Right renal cortex interstitium (tissue), 3 donors: Measurements from ENCODE around the gene C5orf46. TPM values are rescaled to one million over a fixed set of nuclear protein-coding genes. Genes with fewer than 3 reads are reported as not detected.
"Not testable (repeated sequence)": the region's sequence is repeated elsewhere in the genome, so short reads cannot be mapped to it uniquely, and the experiment has no call there.

Experiments used
- DNase-seq, 3 donors: peaks; one replicate each; pipeline ENCODE4 v3.0.0-alpha.2; 2013; ENCODE audit warnings: low read depth in 3 of 3, low spot score in 2 of 3
- polyA plus RNA-seq, 3 donors: library from polyadenylated mRNA; unstranded; fragments of 120-200 nt; gene quantifications; one replicate each; pipeline ENCODE4 v1.2.1, GENCODE V29; 2013; ENCODE audit not compliant: insufficient read length in 3 of 3

C5orf46 gene
- polyA plus RNA-seq, 3 donors: not detected

GRCh38 chr5:147898875-147899401 is 7.4 kb downstream of the C5orf46 start:
- no peak for DNase-seq

GRCh38 chr5:147895864-147896263 is 10.5 kb downstream of the C5orf46 start:
- DNase-seq: no peak

GRCh38 chr5:147893820-147894219 is 12.5 kb downstream of the C5orf46 start:
- no peak for DNase-seq

GRCh38 chr5:147892696-147893296 is 13.5 kb downstream of the C5orf46 start:
- DNase-seq: no peak

GRCh38 chr5:147887930-147888329 is 18.4 kb downstream of the C5orf46 start:
- DNase-seq: no peak

- no peak for DNase-seq
These were observed 19.2 kb downstream of the C5orf46 start for GRCh38 chr5:147887026-147887627.

GRCh38 chr5:147882586-147883313 is 23.6 kb downstream of the C5orf46 start:
- DNase-seq: no peak

GRCh38 chr5:147880487-147880886 is 25.9 kb downstream of the C5orf46 start:
- no peak for DNase-seq

- no peak for DNase-seq
These were observed 26.6 kb downstream of the C5orf46 start for GRCh38 chr5:147879784-147880183.

GRCh38 chr5:147878066-147878759 is 28.1 kb downstream of the C5orf46 start, which contains the start of gene SCGB3A2:
Gene SCGB3A2, plus strand, starts transcription at chr5:147878711. Its CDS starts 93 bp downstream, at chr5:147878804.
- no peak for DNase-seq

GRCh38 chr5:147876626-147877025 is 29.7 kb downstream of the C5orf46 start:
- no peak for DNase-seq

GRCh38 chr5:147876141-147876540 is 30.2 kb downstream of the C5orf46 start:
- no peak for DNase-seq

- DNase-seq: no peak
These were observed 31.4 kb downstream of the C5orf46 start for GRCh38 chr5:147874910-147875367.

- DNase-seq: not testable (repeated sequence)
These were observed 32.0 kb downstream of the C5orf46 start for GRCh38 chr5:147874118-147874875.

- DNase-seq: not testable (repeated sequence)
These were observed 33.4 kb downstream of the C5orf46 start for GRCh38 chr5:147872744-147873435.

- not testable (repeated sequence) for DNase-seq
These were observed 34.3 kb downstream of the C5orf46 start for GRCh38 chr5:147871980-147872549.

GRCh38 chr5:147869892-147870291 is 36.4 kb downstream of the C5orf46 start:
- DNase-seq: not testable (repeated sequence)

GRCh38 chr5:147869112-147869511 is 37.2 kb downstream of the C5orf46 start:
- no peak for DNase-seq
